Body of pancreas (tissue), 4 donors: Measurements from ENCODE around the gene NFX1.

Experiments used
- CTCF ChIP-seq, 7 experiments: fragments of 450-650 bp in 4 of 7; fragments of 200-600 bp in 3 of 7; sonication (generic) in 3 of 7; IDR thresholded peaks; one replicate each; pipeline ENCODE4 v1.5.1; 2016 to 2019; ENCODE audit warnings: antibody characterized with exemption in 7 of 7
- POLR2A ChIP-seq, 3 donors: fragments of 450-650 bp; IDR thresholded peaks; one replicate each; pipeline ENCODE4 v1.6.1; 2016; ENCODE audit warnings: antibody characterized with exemption in 3 of 3, mild to moderate bottlenecking in 2 of 3

GRCh38 chr9:33366979-33367480 lies 76.7 kb downstream of the NFX1 start:
- TF ChIP-seq CTCF (IDR thresholded peaks at IDR 0.05) (no peak), POLR2A (IDR thresholded peaks at IDR 0.05) (no peak)
